ENCODE data around the gene NKPD1. TPM values are rescaled to one million over a fixed set of nuclear protein-coding genes. Genes with fewer than 3 reads are reported as not detected.

Gene NKPD1
- total RNA-seq, 4 donors from 2014 or later = 0.21 TPM; not detected in 3

- Histone ChIP-seq H3K9me3 (no peaks in the 10 kb centered on the region), H3K36me3 (no peaks in the 10 kb centered on the region), H3K4me3 (no peak overlapping the region), H3K27me3 (peaks cover 3 to 11% of the 10 kb centered on the region in 2 donors), H3K27ac (no peak overlapping the region), H3K4me1 (peaks cover 0 to 20% of the 10 kb centered on the region in 2 donors)
- intact Hi-C loops (cut with DNase I; ENCODE audit: low total_unique reads) = no loop called here
- no peak for TF ChIP-seq POLR2A (IDR thresholded peaks at IDR 0.05)
- no peak for TF ChIP-seq CTCF (IDR thresholded peaks at IDR 0.05)
- no peak for DNase-seq
Observed at GRCh38 chr19:45156751-45157150, 4.0 kb downstream of the NKPD1 start.

- TF ChIP-seq CTCF (IDR thresholded peaks at IDR 0.05) = no peak
- TF ChIP-seq POLR2A (IDR thresholded peaks at IDR 0.05) = no peak
- Histone ChIP-seq H3K27me3 (peaks cover 9 to 17% of the 10 kb centered on the region in 2 donors), H3K27ac (no peak overlapping the region), H3K4me3 (no peak overlapping the region), H3K4me1 (peaks cover 0 to 21% of the 10 kb centered on the region in 2 donors), H3K36me3 (no peaks in the 10 kb centered on the region), H3K9me3 (no peaks in the 10 kb centered on the region)
- intact Hi-C loops (cut with DNase I; ENCODE audit: low total_unique reads) = no loop called here
- no peak for DNase-seq
Observed at GRCh38 chr19:45156011-45156630, 4.7 kb downstream of the NKPD1 start.

- H3K27ac ChIP-seq = no peak overlapping the region
- no peaks in the 10 kb centered on the region for H3K36me3 ChIP-seq
- peaks cover 0 to 21% of the 10 kb centered on the region in 2 donors for H3K4me1 ChIP-seq
- DNase-seq = no peak
- no peaks in the 10 kb centered on the region for H3K9me3 ChIP-seq
- intact Hi-C loops (cut with DNase I; ENCODE audit: low total_unique reads) = no loop called here
- peak overlapping the region in 1 of 2 donors; percentile 19 for H3K4me3 ChIP-seq
- H3K27me3 ChIP-seq = peaks cover 15 to 18% of the 10 kb centered on the region in 2 donors
- no peak for TF ChIP-seq CTCF (IDR thresholded peaks at IDR 0.05)
- TF ChIP-seq POLR2A (IDR thresholded peaks at IDR 0.05) = no peak
Observed at GRCh38 chr19:45154064-45154827, 6.5 kb downstream of the NKPD1 start.

DNA sequence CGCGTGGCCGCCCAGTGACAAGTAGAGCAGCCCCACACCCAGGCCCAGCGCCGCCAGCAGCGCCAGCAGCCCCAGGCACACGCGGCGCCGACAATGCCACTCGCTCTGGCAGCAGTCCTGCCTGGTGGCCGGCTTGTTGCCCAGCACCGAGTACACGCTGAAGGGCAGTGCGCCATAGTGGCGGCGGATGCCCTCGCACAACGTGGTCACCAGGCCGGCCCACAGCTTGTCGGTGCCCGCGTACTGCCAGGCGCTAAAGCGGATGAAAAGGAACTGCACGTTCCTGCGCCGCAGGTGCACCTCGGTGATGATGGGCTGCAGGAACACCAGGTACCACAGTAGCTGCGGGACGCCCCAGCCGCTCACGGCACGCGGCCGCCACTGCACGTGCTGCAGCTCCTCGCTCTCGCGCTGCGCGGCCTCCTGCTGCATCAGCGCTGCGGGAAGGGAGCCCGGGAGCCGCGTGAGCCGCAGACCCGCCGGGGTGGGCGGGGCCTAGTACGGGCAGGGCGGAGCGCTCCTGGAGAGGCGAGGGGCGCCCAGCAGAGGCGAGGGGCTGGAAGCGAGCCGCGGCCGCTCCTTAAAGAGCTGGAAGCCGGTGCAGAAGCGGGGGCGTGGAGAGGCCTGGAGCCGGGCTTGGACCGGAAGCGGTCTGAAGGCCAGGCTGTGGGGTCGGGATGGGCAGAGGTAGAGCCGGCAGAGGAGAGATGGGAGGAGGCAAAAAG is 7.3 kb downstream of the NKPD1 start:
- intact Hi-C loops (cut with DNase I; ENCODE audit: low total_unique reads) = no loop called here
- no peak for TF ChIP-seq CTCF (IDR thresholded peaks at IDR 0.05)
- no peak for TF ChIP-seq POLR2A (IDR thresholded peaks at IDR 0.05)
- peaks cover 15 to 18% of the 10 kb centered on the region in 2 donors for H3K27me3 ChIP-seq
- H3K27ac ChIP-seq = no peak overlapping the region
- DNase-seq = peak in 1 of 2 donors; percentile 42
- H3K36me3 ChIP-seq = no peaks in the 10 kb centered on the region
- H3K9me3 ChIP-seq = no peaks in the 10 kb centered on the region
- H3K4me1 ChIP-seq = peaks cover 0 to 21% of the 10 kb centered on the region in 2 donors
- H3K4me3 ChIP-seq = peak overlapping the region in 1 of 2 donors; percentile 19
